GM18508 (cell line): ENCODE results near the gene DPH6.

ENCODE experiments used
- ATAC-seq: cut with Tn5 transposase; IDR thresholded peaks from one replicate; pipeline ENCODE4 v1.9.1; 2021; ENCODE audit warnings: moderate number of reproducible peaks; ENCODE audit not compliant: insufficient read depth, unreplicated experiment

Gene DPH6

GRCh38 chr15:35491999-35492398 lies 54.0 kb downstream of the DPH6 start:
- ATAC-seq: no peak

GRCh38 chr15:35491173-35491572 lies 54.8 kb downstream of the DPH6 start:
- ATAC-seq: no peak

GRCh38 chr15:35490511-35490910 lies 55.5 kb downstream of the DPH6 start:
- no peak for ATAC-seq

GRCh38 chr15:35487417-35487816 lies 58.5 kb downstream of the DPH6 start:
- ATAC-seq: no peak

- ATAC-seq: no peak
Observed at GRCh38 chr15:35486296-35486695, 59.7 kb downstream of the DPH6 start.

GRCh38 chr15:35485411-35485810 lies 60.6 kb downstream of the DPH6 start:
- ATAC-seq: no peak

- no peak for ATAC-seq
Observed at GRCh38 chr15:35484231-35484945, 61.6 kb downstream of the DPH6 start.

- no peak for ATAC-seq
Observed at GRCh38 chr15:35481992-35482391, 64.0 kb downstream of the DPH6 start.

- ATAC-seq: no peak
Observed at GRCh38 chr15:35481064-35481463, 64.9 kb downstream of the DPH6 start.

- no peak for ATAC-seq
Observed at GRCh38 chr15:35479423-35479822, 66.5 kb downstream of the DPH6 start.

GRCh38 chr15:35477312-35478262 lies 68.4 kb downstream of the DPH6 start:
- ATAC-seq: no peak

- no peak for ATAC-seq
Observed at GRCh38 chr15:35471024-35471423, 74.9 kb downstream of the DPH6 start.

GRCh38 chr15:35470441-35470840 lies 75.5 kb downstream of the DPH6 start:
- no peak for ATAC-seq

GRCh38 chr15:35466476-35466875 lies 79.5 kb downstream of the DPH6 start:
- no peak for ATAC-seq

GRCh38 chr15:35465783-35466182 lies 80.2 kb downstream of the DPH6 start:
- no peak for ATAC-seq

- no peak for ATAC-seq
Observed at GRCh38 chr15:35460616-35461015, 85.3 kb downstream of the DPH6 start.

GRCh38 chr15:35458176-35458856 lies 87.6 kb downstream of the DPH6 start:
- no peak for ATAC-seq

- ATAC-seq: no peak
Observed at GRCh38 chr15:35455201-35455600, 90.8 kb downstream of the DPH6 start.

- no peak for ATAC-seq
Observed at GRCh38 chr15:35450492-35450891, 95.5 kb downstream of the DPH6 start.

GRCh38 chr15:35448294-35448693 lies 97.7 kb downstream of the DPH6 start:
- no peak for ATAC-seq

GRCh38 chr15:35445891-35446290 lies 100.1 kb downstream of the DPH6 start:
- no peak for ATAC-seq
